NCI-H524 (cell line): ENCODE results near the gene GNAS-AS1.

ENCODE experiments used
- DNase-seq, 2 experiments: peaks; one replicate each; lab custom pipeline; 2025; lab: John Stamatoyannopoulos, UW

GNAS-AS1 gene

DNA sequence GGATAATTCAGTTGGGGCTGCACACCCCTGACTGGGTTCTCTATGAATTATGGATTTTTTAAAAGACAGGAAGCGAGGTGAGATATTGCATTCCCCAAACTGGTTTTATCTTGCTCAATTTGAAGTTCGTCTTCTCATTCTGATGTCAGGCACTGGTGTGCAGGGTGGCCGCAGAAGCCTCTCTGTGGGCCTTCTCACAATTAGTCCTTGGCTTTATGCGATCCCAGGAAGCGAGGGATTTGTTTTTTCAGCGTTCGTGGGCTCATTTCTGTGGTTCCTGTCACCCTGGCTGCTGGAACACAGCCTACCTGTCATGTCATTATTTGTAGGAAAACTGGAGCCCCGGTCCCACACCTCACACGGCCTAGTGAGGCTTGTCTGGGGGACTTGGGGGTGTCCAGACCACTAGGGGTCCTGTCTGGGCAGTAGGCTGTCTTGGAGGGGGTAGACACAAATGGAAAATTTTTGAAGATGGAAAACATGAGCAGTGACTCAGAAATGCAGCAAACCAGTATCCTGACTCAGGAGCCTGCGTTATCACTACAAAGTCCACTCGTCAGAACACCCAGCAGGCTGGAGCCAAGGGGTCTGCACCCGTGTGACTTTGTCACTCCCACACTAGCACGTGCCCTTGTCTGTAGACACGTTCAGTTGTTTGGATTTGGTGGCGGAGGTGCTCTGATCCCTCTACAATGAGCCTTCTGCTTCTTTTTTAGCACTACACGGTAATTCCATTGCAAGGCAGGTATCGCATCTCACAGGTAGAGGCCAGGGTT, 42.2 kb downstream of the GNAS-AS1 start:
- DNase-seq, result no peak

DNA sequence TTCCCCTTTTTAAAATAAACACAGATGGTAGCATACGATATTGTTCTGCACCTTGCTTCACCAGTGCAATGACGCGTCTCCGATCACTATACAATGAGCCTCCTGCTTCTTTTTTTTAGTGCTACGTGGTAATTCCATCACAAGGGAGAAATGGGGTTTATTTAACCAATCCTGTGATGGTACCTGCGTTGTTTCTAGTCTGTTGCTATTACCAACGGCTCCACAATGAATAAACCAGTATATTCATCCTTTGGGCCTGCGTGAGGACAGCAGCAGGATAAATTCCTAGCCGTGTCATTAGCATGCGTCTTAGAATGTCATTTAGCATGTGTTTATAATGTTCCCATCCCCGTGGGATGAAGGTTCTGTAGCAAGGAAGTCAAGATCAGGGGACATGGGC, 42.9 kb downstream of the GNAS-AS1 start:
- DNase-seq, result no peak

DNA sequence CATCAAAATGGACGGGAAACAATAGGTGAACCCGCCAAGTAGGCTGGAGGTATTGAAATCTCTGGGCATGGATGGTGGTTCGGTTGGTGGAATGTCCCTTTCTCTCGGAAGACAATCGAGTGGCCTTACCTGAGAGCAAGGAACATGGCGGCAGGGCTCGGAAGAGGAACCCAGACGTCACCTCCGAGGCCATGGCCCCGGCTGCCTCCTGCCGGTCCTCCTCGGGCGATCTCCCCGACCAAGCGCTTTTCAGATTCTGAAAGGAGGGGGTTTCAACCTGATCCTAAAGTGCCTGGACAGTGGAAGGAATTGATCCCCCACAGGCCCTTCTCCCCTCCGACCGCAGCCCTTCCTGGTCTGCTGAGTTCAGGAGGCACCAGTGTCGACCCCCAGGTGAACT, 47.2 kb downstream of the GNAS-AS1 start:
- no peak for DNase-seq

DNA sequence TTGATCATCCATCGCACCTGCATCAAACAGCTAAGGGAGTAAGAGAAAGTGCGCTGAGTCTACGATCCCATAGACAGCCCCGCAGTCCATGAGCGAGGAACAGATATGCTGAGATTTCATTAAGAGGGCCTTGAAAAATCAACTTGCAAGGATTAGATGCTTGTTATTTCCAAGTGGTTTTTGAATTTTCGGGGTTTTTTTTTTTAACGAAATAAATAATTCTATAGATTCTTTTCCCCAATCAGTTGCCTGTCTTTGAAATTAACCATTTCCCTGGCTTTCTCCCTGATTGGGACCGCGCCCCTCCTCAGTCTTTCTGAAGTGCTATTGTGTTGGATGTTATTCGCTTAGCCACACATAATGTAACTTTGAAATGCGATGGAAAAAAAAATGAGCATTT, 48.6 kb downstream of the GNAS-AS1 start:
- DNase-seq, result no peak

- no peak for DNase-seq
Measured at GRCh38 chr20:58800134-58800871, 50.4 kb downstream of the GNAS-AS1 start.

GRCh38 chr20:58797371-58798338, 53.0 kb downstream of the GNAS-AS1 start:
- peak in 1 of 2 experiments; percentile 9 for DNase-seq

DNA sequence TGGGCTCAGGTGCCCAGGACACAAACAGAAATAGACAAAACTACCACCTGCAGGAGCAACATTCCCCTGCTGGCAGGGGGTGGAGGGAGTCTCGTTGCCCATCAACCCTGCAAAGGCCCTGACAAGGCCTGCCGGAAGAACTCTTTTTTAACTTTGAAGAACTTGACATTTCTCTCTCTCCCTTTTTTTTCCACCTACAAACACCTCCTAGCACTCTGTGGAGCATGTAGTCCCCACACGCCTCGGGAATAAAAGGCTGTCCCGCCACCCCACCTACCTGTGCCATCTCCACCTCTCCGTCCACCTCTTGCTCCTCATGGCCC, 54.8 kb downstream of the GNAS-AS1 start:
- no peak for DNase-seq

DNA sequence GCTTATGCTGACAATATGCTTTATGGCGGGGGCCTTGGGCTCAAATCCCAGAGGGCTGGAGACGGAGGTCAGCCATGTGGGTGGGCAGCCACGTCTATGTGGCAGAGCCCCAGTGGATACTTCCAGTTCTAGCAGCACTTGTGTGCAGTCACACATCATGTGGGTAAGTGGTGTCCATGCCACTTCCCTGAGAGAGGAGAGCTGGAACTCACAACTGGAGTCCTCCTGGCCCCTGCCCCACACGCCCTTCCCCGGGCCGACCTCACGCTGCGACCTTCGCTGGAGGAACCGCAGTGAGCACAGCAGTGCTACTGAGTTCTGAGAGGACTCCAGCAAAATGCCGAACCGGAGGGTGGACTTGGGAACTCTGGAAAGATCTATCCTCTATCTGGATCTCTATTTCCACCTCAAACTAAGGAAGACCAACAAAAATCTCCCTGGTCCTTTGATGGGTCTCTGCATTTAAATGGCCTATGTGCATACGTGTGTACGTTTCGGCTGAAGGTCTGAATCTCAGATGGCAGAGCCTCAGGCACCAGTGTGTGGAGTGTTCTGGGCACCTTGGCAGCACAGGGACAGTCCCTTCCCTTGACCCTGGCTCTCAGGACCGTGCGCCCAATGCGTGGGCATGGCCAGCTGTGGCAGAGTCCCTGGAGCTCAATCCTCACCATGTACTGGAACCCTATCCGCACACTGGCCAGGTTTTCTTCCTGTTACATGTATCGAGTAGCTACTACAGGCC, 55.4 kb downstream of the GNAS-AS1 start:
- DNase-seq, result no peak

DNA sequence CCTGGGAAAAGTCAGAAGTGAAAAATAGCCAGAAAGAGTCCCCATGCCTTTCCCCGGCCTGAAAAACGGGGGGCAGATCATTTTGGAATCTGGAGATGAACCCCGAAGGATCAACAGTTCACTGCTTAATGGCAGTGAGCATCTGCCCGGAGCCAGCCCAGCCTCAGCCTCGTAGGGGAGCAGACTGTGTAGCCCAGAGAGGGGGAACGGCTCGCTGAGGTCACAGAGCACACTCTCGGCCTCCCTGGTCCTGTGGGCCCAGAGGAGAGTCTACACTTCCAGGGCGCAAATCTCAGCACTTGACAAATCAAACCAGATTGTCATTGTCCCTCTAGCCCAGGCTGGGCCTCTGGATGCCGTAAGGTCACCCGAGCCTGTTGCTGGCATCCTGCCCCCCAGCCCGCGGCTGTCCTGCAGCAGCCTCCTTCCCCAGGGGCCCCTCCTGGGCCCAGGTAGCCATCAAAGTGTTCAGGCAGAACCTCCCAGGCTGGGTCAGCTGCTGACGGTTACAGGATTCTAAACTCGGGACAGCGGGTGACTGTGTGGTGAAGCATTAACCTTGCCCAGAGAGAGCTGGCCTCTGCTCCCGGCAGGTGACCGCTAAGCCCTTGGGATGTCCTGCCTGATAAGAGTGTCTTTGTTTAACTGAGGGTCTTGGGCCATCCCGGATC, 56.1 kb downstream of the GNAS-AS1 start:
- DNase-seq, result no peak

GRCh38 chr20:58793512-58794420, 56.9 kb downstream of the GNAS-AS1 start:
- no peak for DNase-seq

- DNase-seq, result no peak
Measured at GRCh38 chr20:58792426-58792825, 58.3 kb downstream of the GNAS-AS1 start.

DNA sequence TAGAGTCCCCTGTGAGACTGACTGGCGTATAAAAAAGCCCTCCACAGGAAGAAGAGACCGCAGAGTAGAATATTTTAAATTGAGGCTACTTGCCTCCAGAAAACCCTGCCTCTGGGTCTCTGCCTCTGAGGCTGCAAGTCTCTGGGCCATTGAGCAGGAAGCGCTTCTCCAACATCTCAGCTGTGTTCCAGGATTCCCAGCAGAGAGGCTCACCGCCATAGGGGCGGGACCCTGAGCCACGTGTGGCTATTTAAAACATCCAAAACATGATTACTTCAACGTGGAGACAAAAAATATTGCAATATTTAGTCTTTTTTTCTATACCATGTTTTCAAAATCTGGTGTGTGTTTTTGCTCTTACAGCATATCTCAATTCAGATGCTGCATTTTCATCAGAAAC, 59.4 kb downstream of the GNAS-AS1 start:
- DNase-seq, result no peak

DNA sequence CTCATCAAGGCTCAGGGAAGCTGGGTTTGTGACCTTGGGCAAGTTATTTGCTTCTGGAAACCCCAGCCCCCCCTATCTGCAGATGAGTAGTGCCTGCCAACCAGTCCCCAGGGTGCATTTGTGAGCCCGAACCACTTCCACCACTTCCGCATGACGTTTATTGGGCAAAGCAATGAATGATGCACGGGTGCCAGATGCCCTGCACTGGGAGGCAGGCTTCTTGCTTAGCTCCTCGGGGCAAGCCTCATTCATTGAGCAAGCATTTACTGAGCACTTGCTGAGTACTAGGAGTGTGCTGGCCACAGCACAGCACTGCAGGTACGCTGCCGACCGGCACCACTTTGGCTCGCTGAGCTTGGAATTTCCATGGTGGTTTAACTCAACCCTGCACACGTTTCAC, 60.2 kb downstream of the GNAS-AS1 start:
- peak in 1 of 2 experiments; percentile 24 for DNase-seq

DNA sequence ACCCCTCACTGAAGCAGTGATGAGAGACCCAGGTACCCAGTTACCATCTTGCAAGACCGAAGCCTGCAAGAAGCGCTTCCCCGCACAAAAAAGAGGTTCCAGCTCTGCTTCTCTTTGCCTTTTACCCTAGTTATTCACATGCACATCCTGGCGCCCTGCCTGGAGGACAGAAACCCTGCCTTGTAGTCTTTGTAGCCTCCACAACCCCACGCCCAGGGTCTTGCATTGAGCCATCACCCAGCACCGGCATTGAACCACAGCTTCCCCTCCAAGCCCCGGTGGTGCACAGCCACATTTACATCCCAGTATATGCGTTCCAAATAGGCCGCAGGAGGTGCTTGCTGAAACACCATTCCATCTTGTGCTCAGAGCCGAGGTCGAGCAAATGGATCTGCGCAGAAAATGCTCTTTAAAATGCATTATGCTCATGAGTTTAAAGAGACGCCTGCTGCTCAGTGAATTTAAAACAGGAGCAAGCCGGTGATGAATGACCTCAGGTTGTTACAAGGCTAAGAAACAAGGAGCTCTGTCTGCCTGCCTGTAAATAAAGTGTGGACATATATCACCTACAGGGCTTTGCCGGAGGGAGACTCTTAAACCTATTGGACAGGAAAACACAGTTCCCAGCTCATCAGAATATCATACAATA, 61.7 kb downstream of the GNAS-AS1 start:
- DNase-seq, result no peak

- no peak for DNase-seq
Measured at GRCh38 chr20:58787211-58788005, 63.3 kb downstream of the GNAS-AS1 start.

- DNase-seq, result no peak
Measured at GRCh38 chr20:58784321-58785074, 66.2 kb downstream of the GNAS-AS1 start.

- DNase-seq, result no peak
Measured at GRCh38 chr20:58783511-58784011, 67.1 kb downstream of the GNAS-AS1 start.

GRCh38 chr20:58781138-58781537, 69.6 kb downstream of the GNAS-AS1 start:
- no peak for DNase-seq
